Left kidney (tissue), 2 donors: Measurements from ENCODE around the gene CALML3. TPM values are rescaled to one million over a fixed set of nuclear protein-coding genes. Genes with fewer than 3 reads are reported as not detected.

Experiments
- DNase-seq: peaks from one replicate; pipeline ENCODE4 v3.0.0-alpha.2; 2013
- polyA plus RNA-seq: library from polyadenylated mRNA; unstranded; fragments of 120-200 nt; gene quantifications from one replicate; pipeline ENCODE4 v1.2.1, GENCODE V29; 2013; ENCODE audit not compliant: insufficient read length

The CALML3 gene
- polyA plus RNA-seq, 1 donor: not detected

GRCh38 chr10:5538892-5539651 lies 14.3 kb downstream of the CALML3 start:
- DNase-seq: no peak

GRCh38 chr10:5540080-5540479 lies 15.3 kb downstream of the CALML3 start:
- DNase-seq: no peak

GRCh38 chr10:5540891-5541290 lies 16.1 kb downstream of the CALML3 start:
- no peak for DNase-seq

GRCh38 chr10:5542100-5542499 lies 17.3 kb downstream of the CALML3 start:
- DNase-seq: no peak

- DNase-seq: no peak
Measured at GRCh38 chr10:5543623-5544022, 18.9 kb downstream of the CALML3 start.

GRCh38 chr10:5544216-5544805 lies 19.6 kb downstream of the CALML3 start:
- no peak for DNase-seq

- DNase-seq: no peak
Measured at GRCh38 chr10:5545011-5545410, 20.2 kb downstream of the CALML3 start.

- DNase-seq: no peak
Measured at GRCh38 chr10:5545426-5545777, 20.6 kb downstream of the CALML3 start.

- DNase-seq: no peak
Measured at GRCh38 chr10:5545778-5546710, 21.3 kb downstream of the CALML3 start.

GRCh38 chr10:5546891-5547680 lies 22.3 kb downstream of the CALML3 start:
- no peak for DNase-seq

- DNase-seq: no peak
Measured at GRCh38 chr10:5547681-5547930, 22.8 kb downstream of the CALML3 start.

- DNase-seq: peak; percentile 51
Measured at GRCh38 chr10:5547931-5548660, 23.3 kb downstream of the CALML3 start.

- DNase-seq: no peak
Measured at GRCh38 chr10:5549462-5550249, 24.9 kb downstream of the CALML3 start.

GRCh38 chr10:5550250-5550545 lies 25.4 kb downstream of the CALML3 start:
- no peak for DNase-seq

- no peak for DNase-seq
Measured at GRCh38 chr10:5550621-5551530, 26.1 kb downstream of the CALML3 start.

- DNase-seq: no peak
Measured at GRCh38 chr10:5551531-5552375, 27.0 kb downstream of the CALML3 start.

GRCh38 chr10:5552376-5553321 lies 27.9 kb downstream of the CALML3 start:
- DNase-seq: no peak
